ENCODE results near the gene FHL2.

Gene FHL2

DNA sequence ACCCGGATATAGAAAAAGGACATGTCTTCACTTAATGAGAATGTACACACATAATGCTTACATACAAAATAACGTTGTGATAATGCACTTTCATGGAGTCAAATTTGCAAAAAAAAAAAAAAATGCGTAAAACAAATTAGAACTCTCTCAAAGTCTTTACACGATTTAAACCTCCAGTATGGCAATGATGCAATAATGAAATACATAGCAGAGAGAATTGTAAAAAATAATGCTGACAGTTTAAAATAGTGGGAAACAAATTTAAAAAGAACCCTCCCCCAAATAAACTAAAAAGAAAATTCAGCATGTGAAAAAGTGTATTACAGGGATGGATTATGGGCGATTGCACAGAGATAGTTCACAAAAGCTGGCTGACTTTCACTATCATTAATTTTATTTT, 46.6 kb upstream of the FHL2 start:
- TF ChIP-seq REST (IDR thresholded peaks at IDR 0.05; ENCODE audit: insufficient read depth in 1 of 2, low read depth in 2 of 2, low read length in 2 of 2) (no peak), FOXP2 (optimal IDR thresholded peaks at IDR 0.05; ENCODE audit: borderline replicate concordance, extremely low read depth, extremely low read length, insufficient read depth) (no peak), TAF1 (IDR thresholded peaks at IDR 0.05; ENCODE audit: borderline replicate concordance, insufficient read depth, low read length) (no peak), POLR2AphosphoS5 (IDR thresholded peaks at IDR 0.05; ENCODE audit: low read depth, low read length) (no peak), SIN3A (IDR thresholded peaks at IDR 0.05; ENCODE audit: borderline replicate concordance, insufficient read depth, low read length) (no peak)

DNA sequence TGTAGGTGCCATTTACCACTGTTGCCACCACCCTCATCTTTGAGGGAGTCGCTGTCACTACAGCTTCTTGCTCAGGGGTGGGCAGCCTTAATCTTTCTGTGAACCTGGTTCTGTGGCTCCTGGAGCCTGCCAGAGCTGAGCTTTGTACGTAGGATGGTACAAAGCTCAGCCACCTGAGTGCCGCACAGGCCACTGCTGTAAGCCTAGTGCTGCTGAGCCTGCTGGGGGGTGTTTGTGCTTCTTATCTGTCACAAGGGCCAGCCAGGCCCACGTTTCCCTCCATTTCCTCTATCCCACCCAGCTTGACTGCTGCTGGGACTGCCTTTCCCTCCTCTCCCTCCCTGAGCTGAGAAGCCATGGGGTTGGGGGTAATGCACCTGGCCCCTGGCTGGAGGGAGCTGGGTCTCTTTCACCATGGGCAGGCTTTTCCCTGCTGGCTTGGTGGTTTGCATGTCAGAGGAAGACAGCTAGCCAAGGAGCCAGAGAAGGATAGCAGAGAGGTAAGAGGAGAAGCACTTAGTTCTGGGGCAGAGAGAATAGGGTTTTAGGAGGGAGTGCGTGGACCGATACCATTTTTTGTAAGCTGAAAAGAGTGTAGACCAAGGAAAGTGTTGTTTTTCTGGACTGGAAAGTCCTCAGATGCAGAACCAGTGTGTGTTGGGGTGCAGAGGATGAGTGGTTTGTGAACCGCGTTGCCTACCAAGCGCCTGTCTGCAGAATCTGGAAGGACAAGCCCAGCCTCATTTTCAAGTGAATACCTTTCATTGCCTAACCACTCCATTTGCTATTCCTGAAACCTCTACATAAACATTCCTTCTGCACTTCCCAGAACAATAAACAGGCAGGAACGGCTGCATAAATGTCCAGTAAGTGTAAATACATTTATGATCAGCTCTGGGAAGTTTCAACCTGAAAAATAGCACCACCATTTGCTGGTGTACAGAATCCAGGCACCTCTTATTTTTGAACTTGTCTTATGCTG, 45.1 kb upstream of the FHL2 start:
- TF ChIP-seq FOXP2 (optimal IDR thresholded peaks at IDR 0.05; ENCODE audit: borderline replicate concordance, extremely low read depth, extremely low read length, insufficient read depth) (no peak), POLR2AphosphoS5 (IDR thresholded peaks at IDR 0.05; ENCODE audit: low read depth, low read length) (no peak), SIN3A (IDR thresholded peaks at IDR 0.05; ENCODE audit: borderline replicate concordance, insufficient read depth, low read length) (no peak), TAF1 (IDR thresholded peaks at IDR 0.05; ENCODE audit: borderline replicate concordance, insufficient read depth, low read length) (no peak), REST (IDR thresholded peaks at IDR 0.05; ENCODE audit: insufficient read depth in 1 of 2, low read depth in 2 of 2, low read length in 2 of 2) (no peak)

GRCh38 chr2:105442721-105443120, 43.9 kb upstream of the FHL2 start:
- TF ChIP-seq SIN3A (IDR thresholded peaks at IDR 0.05; ENCODE audit: borderline replicate concordance, insufficient read depth, low read length) (no peak), POLR2AphosphoS5 (IDR thresholded peaks at IDR 0.05; ENCODE audit: low read depth, low read length) (no peak), REST (IDR thresholded peaks at IDR 0.05; ENCODE audit: insufficient read depth in 1 of 2, low read depth in 2 of 2, low read length in 2 of 2) (no peak), FOXP2 (optimal IDR thresholded peaks at IDR 0.05; ENCODE audit: borderline replicate concordance, extremely low read depth, extremely low read length, insufficient read depth) (no peak), TAF1 (IDR thresholded peaks at IDR 0.05; ENCODE audit: borderline replicate concordance, insufficient read depth, low read length) (no peak)

DNA sequence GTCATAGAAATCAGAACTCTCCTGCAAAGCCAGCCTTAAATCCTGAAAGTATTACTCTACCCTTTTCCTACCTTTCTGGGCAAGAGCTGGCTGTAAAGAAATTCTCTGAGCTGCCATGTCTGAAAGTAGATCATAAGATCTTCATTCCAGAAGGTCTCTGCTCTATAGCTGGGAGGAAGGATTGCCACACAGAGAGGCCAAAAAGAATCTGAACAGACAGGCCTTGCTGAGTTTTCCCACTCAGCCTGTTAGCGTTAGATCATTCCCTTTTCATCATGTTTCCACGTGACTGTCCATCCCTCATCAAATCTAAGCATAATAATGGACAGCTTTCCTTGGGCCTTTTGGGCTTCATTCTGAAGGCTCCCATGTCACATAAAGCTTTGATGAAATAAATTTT, 43.2 kb upstream of the FHL2 start:
- TF ChIP-seq POLR2AphosphoS5 (IDR thresholded peaks at IDR 0.05; ENCODE audit: low read depth, low read length) (no peak), REST (IDR thresholded peaks at IDR 0.05; ENCODE audit: insufficient read depth in 1 of 2, low read depth in 2 of 2, low read length in 2 of 2) (no peak), TAF1 (IDR thresholded peaks at IDR 0.05; ENCODE audit: borderline replicate concordance, insufficient read depth, low read length) (no peak), FOXP2 (optimal IDR thresholded peaks at IDR 0.05; ENCODE audit: borderline replicate concordance, extremely low read depth, extremely low read length, insufficient read depth) (no peak), SIN3A (IDR thresholded peaks at IDR 0.05; ENCODE audit: borderline replicate concordance, insufficient read depth, low read length) (no peak)

Data from PFSK-1 (cell line).